WTC11 (cell line): ENCODE results near the gene GPR153.

Experiments
- ATF1 ChIP-seq: sonication (generic); formaldehyde crosslinking; IDR thresholded peaks from 2 replicates; pipeline ENCODE4 v1.8.1; 2023; ENCODE audit warnings: mild to moderate bottlenecking, moderate library complexity, missing genetic modification reagents
- SP1 ChIP-seq: sonication (generic); formaldehyde crosslinking; conservative IDR thresholded peaks from 2 replicates; pipeline ENCODE4 v1.8.1; 2022; ENCODE audit warnings: missing genetic modification reagents
- TF ChIP-seq, protein P1 (sequence below): fragments of 250-450 bp; sonication (Bioruptor Pico); conservative IDR thresholded peaks from 2 replicates; pipeline ENCODE4 v1.9.0; 2021; ENCODE audit warnings: mild to moderate bottlenecking
- TF ChIP-seq, protein P2 (sequence below): fragments of 200-600 bp; IDR thresholded peaks from 2 replicates; pipeline ENCODE4 v1.8.0; 2022; ENCODE audit warnings: antibody characterized with exemption
- TF ChIP-seq, protein P3 (sequence below): sonication (generic); formaldehyde crosslinking; IDR thresholded peaks from 2 replicates; pipeline ENCODE4 v1.8.0; 2023; ENCODE audit warnings: missing genetic modification reagents, mild to moderate bottlenecking, borderline replicate concordance
- TF ChIP-seq, protein P4 (sequence below): sonication (generic); formaldehyde crosslinking; IDR thresholded peaks from 2 replicates; pipeline ENCODE4 v1.8.0; 2022; ENCODE audit warnings: mild to moderate bottlenecking, missing genetic modification reagents
- TF ChIP-seq, protein P5 (sequence below): sonication (generic); formaldehyde crosslinking; IDR thresholded peaks from 2 replicates; pipeline ENCODE4 v1.8.0; 2023; ENCODE audit warnings: mild to moderate bottlenecking, missing genetic modification reagents

DNA sequence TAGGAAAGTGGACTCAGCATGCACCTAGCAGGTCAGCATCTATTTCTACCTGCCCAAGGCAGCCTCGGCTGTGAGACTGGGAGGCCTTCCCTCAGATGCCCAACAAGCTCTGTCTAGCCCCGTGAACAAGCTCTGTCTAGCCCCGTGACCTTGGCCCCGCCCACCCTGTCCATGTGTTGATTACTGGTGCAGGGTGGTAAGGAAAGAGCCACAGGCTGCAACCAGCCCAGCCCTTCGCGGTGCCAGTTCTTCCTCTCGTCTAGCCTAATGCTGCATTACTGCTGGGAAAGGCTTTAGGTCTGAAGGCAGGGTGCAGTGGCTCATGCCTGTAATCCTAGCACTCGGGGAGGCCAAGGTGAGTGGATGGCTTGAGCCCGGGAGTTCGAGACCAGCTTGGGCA, 2.2 kb downstream of the GPR153 start:
- TF ChIP-seq, protein P1, sequence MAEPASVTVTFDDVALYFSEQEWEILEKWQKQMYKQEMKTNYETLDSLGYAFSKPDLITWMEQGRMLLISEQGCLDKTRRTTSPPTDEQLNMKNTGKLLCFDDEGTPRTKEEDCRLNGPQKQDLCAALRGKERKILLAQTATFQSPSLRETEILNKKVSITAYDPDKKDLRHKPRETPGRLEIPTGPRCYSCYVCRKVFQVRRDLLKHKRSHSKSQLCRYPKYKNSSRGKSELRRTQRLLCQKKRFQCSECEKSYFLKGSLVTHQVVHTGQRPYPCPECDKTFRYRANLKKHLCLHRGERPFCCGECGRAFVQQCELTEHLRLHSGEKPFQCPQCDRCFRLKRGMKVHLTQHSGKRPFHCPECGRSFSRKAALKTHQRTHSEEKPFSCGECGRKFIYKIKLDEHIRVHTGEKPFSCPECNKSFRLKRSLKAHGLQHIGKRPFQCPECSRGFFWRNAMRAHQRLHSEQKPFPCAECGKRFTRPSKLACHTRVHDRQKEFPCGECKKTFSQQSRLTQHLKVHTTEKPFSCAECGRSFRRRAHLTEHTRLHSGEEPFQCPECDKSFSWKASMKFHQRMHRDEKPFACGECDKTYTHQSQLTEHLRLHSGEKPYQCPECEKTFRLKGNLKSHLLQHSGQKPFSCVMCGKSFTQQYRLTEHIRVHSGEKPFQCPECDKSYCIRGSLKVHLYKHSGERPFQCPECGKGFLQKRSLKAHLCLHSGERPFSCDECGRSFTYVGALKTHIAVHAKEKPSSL (CRISPR knock-in tag): no peak
- TF ChIP-seq, protein P2, sequence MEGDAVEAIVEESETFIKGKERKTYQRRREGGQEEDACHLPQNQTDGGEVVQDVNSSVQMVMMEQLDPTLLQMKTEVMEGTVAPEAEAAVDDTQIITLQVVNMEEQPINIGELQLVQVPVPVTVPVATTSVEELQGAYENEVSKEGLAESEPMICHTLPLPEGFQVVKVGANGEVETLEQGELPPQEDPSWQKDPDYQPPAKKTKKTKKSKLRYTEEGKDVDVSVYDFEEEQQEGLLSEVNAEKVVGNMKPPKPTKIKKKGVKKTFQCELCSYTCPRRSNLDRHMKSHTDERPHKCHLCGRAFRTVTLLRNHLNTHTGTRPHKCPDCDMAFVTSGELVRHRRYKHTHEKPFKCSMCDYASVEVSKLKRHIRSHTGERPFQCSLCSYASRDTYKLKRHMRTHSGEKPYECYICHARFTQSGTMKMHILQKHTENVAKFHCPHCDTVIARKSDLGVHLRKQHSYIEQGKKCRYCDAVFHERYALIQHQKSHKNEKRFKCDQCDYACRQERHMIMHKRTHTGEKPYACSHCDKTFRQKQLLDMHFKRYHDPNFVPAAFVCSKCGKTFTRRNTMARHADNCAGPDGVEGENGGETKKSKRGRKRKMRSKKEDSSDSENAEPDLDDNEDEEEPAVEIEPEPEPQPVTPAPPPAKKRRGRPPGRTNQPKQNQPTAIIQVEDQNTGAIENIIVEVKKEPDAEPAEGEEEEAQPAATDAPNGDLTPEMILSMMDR: no peak
- TF ChIP-seq, protein P3, sequence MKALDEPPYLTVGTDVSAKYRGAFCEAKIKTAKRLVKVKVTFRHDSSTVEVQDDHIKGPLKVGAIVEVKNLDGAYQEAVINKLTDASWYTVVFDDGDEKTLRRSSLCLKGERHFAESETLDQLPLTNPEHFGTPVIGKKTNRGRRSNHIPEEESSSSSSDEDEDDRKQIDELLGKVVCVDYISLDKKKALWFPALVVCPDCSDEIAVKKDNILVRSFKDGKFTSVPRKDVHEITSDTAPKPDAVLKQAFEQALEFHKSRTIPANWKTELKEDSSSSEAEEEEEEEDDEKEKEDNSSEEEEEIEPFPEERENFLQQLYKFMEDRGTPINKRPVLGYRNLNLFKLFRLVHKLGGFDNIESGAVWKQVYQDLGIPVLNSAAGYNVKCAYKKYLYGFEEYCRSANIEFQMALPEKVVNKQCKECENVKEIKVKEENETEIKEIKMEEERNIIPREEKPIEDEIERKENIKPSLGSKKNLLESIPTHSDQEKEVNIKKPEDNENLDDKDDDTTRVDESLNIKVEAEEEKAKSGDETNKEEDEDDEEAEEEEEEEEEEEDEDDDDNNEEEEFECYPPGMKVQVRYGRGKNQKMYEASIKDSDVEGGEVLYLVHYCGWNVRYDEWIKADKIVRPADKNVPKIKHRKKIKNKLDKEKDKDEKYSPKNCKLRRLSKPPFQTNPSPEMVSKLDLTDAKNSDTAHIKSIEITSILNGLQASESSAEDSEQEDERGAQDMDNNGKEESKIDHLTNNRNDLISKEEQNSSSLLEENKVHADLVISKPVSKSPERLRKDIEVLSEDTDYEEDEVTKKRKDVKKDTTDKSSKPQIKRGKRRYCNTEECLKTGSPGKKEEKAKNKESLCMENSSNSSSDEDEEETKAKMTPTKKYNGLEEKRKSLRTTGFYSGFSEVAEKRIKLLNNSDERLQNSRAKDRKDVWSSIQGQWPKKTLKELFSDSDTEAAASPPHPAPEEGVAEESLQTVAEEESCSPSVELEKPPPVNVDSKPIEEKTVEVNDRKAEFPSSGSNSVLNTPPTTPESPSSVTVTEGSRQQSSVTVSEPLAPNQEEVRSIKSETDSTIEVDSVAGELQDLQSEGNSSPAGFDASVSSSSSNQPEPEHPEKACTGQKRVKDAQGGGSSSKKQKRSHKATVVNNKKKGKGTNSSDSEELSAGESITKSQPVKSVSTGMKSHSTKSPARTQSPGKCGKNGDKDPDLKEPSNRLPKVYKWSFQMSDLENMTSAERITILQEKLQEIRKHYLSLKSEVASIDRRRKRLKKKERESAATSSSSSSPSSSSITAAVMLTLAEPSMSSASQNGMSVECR (CRISPR knock-in tag): no peak
- TF ChIP-seq, protein P4, sequence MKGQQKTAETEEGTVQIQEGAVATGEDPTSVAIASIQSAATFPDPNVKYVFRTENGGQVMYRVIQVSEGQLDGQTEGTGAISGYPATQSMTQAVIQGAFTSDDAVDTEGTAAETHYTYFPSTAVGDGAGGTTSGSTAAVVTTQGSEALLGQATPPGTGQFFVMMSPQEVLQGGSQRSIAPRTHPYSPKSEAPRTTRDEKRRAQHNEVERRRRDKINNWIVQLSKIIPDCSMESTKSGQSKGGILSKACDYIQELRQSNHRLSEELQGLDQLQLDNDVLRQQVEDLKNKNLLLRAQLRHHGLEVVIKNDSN (CRISPR knock-in tag): no peak
- TF ChIP-seq SP1 (CRISPR knock-in tag) (no peak), ATF1 (CRISPR knock-in tag) (no peak)
- TF ChIP-seq, protein P5, sequence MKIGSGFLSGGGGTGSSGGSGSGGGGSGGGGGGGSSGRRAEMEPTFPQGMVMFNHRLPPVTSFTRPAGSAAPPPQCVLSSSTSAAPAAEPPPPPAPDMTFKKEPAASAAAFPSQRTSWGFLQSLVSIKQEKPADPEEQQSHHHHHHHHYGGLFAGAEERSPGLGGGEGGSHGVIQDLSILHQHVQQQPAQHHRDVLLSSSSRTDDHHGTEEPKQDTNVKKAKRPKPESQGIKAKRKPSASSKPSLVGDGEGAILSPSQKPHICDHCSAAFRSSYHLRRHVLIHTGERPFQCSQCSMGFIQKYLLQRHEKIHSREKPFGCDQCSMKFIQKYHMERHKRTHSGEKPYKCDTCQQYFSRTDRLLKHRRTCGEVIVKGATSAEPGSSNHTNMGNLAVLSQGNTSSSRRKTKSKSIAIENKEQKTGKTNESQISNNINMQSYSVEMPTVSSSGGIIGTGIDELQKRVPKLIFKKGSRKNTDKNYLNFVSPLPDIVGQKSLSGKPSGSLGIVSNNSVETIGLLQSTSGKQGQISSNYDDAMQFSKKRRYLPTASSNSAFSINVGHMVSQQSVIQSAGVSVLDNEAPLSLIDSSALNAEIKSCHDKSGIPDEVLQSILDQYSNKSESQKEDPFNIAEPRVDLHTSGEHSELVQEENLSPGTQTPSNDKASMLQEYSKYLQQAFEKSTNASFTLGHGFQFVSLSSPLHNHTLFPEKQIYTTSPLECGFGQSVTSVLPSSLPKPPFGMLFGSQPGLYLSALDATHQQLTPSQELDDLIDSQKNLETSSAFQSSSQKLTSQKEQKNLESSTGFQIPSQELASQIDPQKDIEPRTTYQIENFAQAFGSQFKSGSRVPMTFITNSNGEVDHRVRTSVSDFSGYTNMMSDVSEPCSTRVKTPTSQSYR: no peak
